Endometrial microvascular endothelial cells (primary cell): Measurements from ENCODE around the gene EPN1. TPM values are rescaled to one million over a fixed set of nuclear protein-coding genes. Genes with fewer than 3 reads are reported as not detected.

Source experiments
- total RNA-seq: library from RNA; depleted of rRNA; stranded (reverse); fragments of >200 nt; gene quantifications from one replicate; pipeline ENCODE4 v1.2.3, GENCODE V29; 2015; ENCODE audit errors: inconsistent ontology term

EPN1 gene
- total RNA-seq, 1 donor from 2014 or later = 155 TPM

Other genes with a start within 250 kb of the EPN1 start
- gene SHISA7, start 231.9 kb upstream of the EPN1 start, total RNA-seq = not detected
- gene ISOC2, start 213.6 kb upstream of the EPN1 start, total RNA-seq = 58.8 TPM
- not detected for gene C19orf85, start 210.5 kb upstream of the EPN1 start, total RNA-seq
- 4.6 TPM for gene ZNF628, start 198.6 kb upstream of the EPN1 start, total RNA-seq
- gene NAT14, start 190.0 kb upstream of the EPN1 start, total RNA-seq = 8.5 TPM
- 1.1 TPM for gene SSC5D, start 186.8 kb upstream of the EPN1 start, total RNA-seq
- gene SBK2, start 138.1 kb upstream of the EPN1 start, total RNA-seq = not detected
- gene SBK3, start 129.7 kb upstream of the EPN1 start, total RNA-seq = not detected
- gene ZNF579, start 94.4 kb upstream of the EPN1 start, total RNA-seq = 4.8 TPM
- gene FIZ1, start 75.7 kb upstream of the EPN1 start, total RNA-seq = 0.93 TPM
- 16.7 TPM for gene ZNF524, start 74.9 kb upstream of the EPN1 start, total RNA-seq
- 3.3 TPM for gene ZNF865, start 69.6 kb upstream of the EPN1 start, total RNA-seq
- gene ZNF784, start 50.7 kb upstream of the EPN1 start, total RNA-seq = 1.0 TPM
- gene ZNF580, start 34.2 kb upstream of the EPN1 start, total RNA-seq = 11.1 TPM
- gene ZNF581, start 31.6 kb upstream of the EPN1 start, total RNA-seq = 9.8 TPM
- gene CCDC106, start 27.0 kb upstream of the EPN1 start, total RNA-seq = 13.0 TPM
- gene U2AF2, start 20.2 kb upstream of the EPN1 start, total RNA-seq = 215 TPM
- not detected for gene NLRP9, start 63.2 kb downstream of the EPN1 start, total RNA-seq
- gene RFPL4A, start 83.9 kb downstream of the EPN1 start, total RNA-seq = not detected
- not detected for gene RFPL4AL1, start 93.9 kb downstream of the EPN1 start, total RNA-seq
- gene NLRP11, start 156.8 kb downstream of the EPN1 start, total RNA-seq = not detected
- gene NLRP4, start 161.3 kb downstream of the EPN1 start, total RNA-seq = not detected